Activated CD4-positive, alpha-beta T cell treated with anti-CD3 and anti-CD28 coated beads, Interleukin-2, amount 50 U/mL, for 24 hours (primary cell): ENCODE measurements around the gene CXCR2.
A peak's percentile ranks its signal among the peaks of the same experiment; 100 is the strongest.

ENCODE experiments used
- DNase-seq, 2 donors: peaks; one replicate each; pipeline ENCODE4 v3.0.0-alpha.2; 2020; ENCODE audit warnings: low read depth in 1 of 2, low spot score in 1 of 2

The CXCR2 gene

DNA sequence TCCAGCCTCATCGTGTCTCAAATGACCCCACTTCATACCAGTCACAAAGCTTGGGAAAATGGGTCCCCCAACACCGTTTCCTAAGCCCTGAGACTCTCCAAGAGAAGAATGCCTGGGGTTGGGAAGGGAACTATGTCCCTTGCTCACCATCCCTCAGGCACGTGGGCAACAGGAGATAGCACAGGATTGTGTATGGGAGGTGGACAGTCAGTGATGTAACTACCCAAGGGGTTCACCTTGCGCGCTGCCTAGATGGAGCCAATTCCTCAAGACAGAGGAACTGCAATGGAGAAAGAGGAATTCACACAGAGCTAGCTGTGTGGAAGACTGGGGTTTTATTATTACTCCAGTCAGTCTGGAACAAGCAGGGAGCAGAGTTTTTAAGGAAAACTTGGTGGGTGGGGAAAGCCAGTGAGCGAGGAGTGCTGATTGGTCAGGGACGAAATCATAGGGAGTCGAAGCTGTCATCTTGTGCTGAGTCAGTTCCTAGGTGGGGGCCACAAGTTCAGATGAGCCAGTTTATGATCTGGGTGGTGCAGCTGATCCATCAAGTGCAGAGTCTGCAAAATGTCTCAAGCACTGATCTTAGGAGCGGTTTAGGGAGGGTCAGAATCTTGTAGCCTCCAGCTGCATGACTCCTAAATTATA, 54.8 kb downstream of the CXCR2 start:
- no peak for DNase-seq

DNA sequence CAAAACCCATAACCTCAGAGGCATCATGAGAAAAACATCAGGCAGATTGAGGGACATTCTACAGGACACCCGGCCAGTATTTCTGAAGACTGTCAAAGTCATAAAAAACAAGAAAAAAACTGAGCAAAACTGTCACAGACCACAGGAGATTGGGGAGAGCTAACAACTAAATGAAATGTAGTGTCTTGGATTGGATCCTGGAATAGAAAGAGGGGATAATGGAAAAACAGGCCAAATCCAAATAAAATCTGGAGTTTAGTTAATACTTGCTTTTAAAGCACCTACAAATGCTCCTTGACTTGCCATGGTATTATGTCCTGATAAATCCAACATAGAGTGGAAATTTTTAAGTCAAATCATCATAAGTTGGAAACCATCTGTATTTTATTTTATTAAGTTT, 58.5 kb downstream of the CXCR2 start:
- DNase-seq: no peak

GRCh38 chr2:218186355-218186766, 60.5 kb downstream of the CXCR2 start:
- peak; percentile 31 to 66 for DNase-seq
